22Rv1 (cell line): ENCODE data around the gene SERGEF.

Source experiments
- ZFX ChIP-seq: fragments of 450-650 bp; IDR thresholded peaks from 2 replicates; pipeline ENCODE4 v1.6.1; 2017; ENCODE audit warnings: antibody characterized with exemption, borderline replicate concordance
- TF ChIP-seq, protein P1 (sequence below): fragments of 450-650 bp; IDR thresholded peaks from 2 replicates; pipeline ENCODE4 v1.5.1; 2017; ENCODE audit warnings: mild to moderate bottlenecking

DNA sequence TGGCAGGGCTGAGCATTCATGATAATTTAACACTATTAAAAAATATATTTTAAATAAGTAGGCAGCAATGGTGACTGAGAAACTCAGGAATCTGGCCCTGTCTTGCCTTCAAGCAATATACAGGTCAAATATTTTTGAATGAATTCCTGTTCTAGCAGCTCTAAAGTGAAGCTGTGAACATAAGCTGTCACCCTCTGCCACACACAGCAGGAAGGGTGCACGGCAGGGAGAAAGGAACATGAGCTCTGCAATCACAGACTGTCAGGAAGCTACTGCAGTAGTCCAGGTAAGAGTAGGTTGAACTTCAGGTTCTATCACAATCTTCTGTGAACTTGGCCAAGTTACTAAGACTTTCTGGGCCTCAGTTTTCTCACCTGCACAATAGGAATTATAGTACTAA, 114.8 kb downstream of the SERGEF start:
- TF ChIP-seq, protein P1, sequence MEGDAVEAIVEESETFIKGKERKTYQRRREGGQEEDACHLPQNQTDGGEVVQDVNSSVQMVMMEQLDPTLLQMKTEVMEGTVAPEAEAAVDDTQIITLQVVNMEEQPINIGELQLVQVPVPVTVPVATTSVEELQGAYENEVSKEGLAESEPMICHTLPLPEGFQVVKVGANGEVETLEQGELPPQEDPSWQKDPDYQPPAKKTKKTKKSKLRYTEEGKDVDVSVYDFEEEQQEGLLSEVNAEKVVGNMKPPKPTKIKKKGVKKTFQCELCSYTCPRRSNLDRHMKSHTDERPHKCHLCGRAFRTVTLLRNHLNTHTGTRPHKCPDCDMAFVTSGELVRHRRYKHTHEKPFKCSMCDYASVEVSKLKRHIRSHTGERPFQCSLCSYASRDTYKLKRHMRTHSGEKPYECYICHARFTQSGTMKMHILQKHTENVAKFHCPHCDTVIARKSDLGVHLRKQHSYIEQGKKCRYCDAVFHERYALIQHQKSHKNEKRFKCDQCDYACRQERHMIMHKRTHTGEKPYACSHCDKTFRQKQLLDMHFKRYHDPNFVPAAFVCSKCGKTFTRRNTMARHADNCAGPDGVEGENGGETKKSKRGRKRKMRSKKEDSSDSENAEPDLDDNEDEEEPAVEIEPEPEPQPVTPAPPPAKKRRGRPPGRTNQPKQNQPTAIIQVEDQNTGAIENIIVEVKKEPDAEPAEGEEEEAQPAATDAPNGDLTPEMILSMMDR: no peak
- TF ChIP-seq ZFX: no peak
